Ascending aorta (tissue), 2 donors: ENCODE measurements around the gene SH3RF1. TPM values are rescaled to one million over a fixed set of nuclear protein-coding genes. Genes with fewer than 3 reads are reported as not detected.
A peak's percentile ranks its signal among the peaks of the same experiment; 100 is the strongest.

ENCODE experiments used
- DNase-seq, 2 donors: peaks; one replicate each; pipeline ENCODE4 v3.0.0-alpha.2; 2019; ENCODE audit warnings: low spot score in 2 of 2
- H3K27ac ChIP-seq, 2 donors: fragments of 200-600 bp; sonication (generic); one replicate each; pipeline ENCODE4 v1.5.1; 2016 to 2017; ENCODE audit warnings: mild to moderate bottlenecking in 1 of 2
- H3K27me3 ChIP-seq: fragments of 200-600 bp; sonication (generic); one replicate; pipeline ENCODE4 v1.5.1; 2017
- H3K36me3 ChIP-seq, 2 donors: fragments of 200-600 bp; sonication (generic); one replicate each; pipeline ENCODE4 v1.5.1; 2016
- H3K4me1 ChIP-seq, 2 donors: fragments of 200-600 bp; sonication (generic); one replicate each; pipeline ENCODE4 v1.5.1; 2016 to 2017; ENCODE audit warnings: mild to moderate bottlenecking in 1 of 2
- H3K4me3 ChIP-seq, 2 donors: fragments of 200-600 bp; sonication (generic); one replicate each; pipeline ENCODE4 v1.5.1; 2016 to 2017; ENCODE audit warnings: mild to moderate bottlenecking in 1 of 2
- H3K9me3 ChIP-seq, 2 donors: fragments of 200-600 bp; sonication (generic); one replicate each; pipeline ENCODE4 v1.5.1; 2016
- intact Hi-C: fragments of 100-400 bp; cut with DNase I; formaldehyde crosslinking; loops from one replicate; pipeline ENCODE4 v1.15.1; 2023
- total RNA-seq: library from RNA; depleted of rRNA; stranded (reverse); fragments of >200 nt; gene quantifications from one replicate; pipeline ENCODE4 v1.1.0, GENCODE V29; 2016
- TF ChIP-seq, protein P1 (sequence below), 3 experiments: fragments of 200-600 bp in 2 of 3; fragments of 450-650 bp in 1 of 3; sonication (generic) in 2 of 3; IDR thresholded peaks; one replicate each; pipeline ENCODE4 v1.5.1; 2016 to 2019; ENCODE audit warnings: antibody characterized with exemption in 3 of 3, mild to moderate bottlenecking in 1 of 3, moderate library complexity in 1 of 3

The SH3RF1 gene
- total RNA-seq, 1 donor from 2014 or later = 27.6 TPM

DNA sequence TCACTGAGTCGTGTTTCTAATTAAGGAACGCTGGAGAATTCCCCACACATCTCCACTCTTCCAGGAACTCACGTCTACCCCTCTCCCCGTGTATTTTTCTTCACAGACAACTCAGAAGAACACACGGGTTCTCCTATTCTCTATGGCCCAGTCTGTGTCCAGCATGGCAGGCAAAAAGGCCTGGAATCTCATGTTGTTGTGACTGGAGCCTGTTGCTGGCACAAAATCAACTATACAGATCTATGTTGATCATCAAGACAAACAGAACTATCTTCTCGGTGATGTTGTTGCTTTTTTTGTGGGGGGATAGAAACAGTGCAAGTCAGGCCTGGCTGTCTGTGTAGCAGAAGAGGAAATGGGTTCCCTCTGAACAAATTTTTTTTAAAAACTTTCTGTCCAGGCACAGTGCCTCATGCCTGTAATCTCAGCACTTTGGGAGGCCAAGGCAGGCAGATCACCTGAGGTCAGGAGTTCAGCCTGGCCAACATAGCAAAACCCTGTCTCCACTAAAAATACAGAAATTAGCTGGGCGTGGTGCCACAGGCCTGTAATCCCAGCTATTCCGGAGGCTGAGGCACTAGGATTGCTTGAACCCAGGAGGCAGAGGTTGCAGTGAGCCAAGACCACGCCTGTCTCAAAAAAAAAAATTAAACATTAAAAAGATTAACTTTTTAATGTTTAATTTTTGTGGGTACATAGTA is 210.2 kb downstream of the SH3RF1 start:
- intact Hi-C loops = loop anchor here (5.0 kb wide), 2 partner anchors 42 to 57 kb away; no protein-coding TSS in a partner anchor
- Histone ChIP-seq H3K4me3 (peak overlapping the region in 1 of 2 donors; percentile 44), H3K9me3 (no peaks in the 10 kb centered on the region), H3K27me3 (no peaks in the 10 kb centered on the region), H3K36me3 (no peaks in the 10 kb centered on the region), H3K4me1 (peaks cover 4 to 32% of the 10 kb centered on the region in 2 donors), H3K27ac (peak overlapping the region; percentile 82 to 84)
- TF ChIP-seq, protein P1, sequence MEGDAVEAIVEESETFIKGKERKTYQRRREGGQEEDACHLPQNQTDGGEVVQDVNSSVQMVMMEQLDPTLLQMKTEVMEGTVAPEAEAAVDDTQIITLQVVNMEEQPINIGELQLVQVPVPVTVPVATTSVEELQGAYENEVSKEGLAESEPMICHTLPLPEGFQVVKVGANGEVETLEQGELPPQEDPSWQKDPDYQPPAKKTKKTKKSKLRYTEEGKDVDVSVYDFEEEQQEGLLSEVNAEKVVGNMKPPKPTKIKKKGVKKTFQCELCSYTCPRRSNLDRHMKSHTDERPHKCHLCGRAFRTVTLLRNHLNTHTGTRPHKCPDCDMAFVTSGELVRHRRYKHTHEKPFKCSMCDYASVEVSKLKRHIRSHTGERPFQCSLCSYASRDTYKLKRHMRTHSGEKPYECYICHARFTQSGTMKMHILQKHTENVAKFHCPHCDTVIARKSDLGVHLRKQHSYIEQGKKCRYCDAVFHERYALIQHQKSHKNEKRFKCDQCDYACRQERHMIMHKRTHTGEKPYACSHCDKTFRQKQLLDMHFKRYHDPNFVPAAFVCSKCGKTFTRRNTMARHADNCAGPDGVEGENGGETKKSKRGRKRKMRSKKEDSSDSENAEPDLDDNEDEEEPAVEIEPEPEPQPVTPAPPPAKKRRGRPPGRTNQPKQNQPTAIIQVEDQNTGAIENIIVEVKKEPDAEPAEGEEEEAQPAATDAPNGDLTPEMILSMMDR (IDR thresholded peaks at IDR 0.05) = no peak
- no peak for DNase-seq

DNA sequence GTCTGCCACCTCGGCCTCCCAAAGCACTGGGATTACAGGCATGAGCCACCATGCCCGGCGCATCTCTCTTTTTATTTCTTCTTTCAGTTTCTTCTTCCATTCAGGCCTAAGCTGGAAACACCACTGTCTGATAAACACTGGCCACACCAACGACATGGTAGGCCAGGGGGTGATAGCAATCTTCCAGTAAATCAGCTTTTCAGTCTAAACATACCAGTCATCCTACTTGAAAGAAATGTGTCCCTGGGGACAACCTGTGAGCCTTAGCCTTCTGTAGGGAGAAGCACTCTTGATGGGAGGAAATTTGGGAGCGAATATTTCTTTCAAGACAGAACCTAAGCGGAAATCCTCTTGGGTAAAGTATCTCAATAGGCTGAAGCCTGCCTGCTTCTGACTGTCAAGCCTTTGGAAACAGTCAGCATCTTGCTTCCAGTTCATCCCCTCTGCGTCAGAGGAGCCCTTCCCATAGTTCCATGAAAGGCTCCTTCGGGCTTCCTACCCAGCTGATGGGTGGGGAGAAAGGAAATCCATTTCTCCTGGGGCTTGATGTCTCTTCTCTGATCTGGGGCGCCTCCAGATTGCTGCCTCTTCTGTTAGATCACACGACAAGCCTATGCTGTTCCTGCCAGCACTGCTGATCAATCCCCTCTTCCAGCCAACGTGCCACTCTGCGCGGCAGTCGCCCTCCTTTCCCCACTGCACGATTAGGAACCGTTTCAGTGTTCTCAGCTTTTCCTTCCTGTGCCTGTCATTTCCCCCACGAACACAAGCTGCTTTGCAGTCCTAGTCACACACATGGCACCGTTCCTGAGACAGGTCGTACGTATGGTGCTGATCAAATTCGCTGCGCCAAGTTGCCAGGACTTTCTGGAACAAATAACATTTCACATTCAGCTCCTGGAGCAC is 211.2 kb downstream of the SH3RF1 start:
- Histone ChIP-seq H3K27ac (peak overlapping the region; percentile 82 to 84), H3K36me3 (no peaks in the 10 kb centered on the region), H3K27me3 (no peaks in the 10 kb centered on the region), H3K9me3 (no peaks in the 10 kb centered on the region), H3K4me3 (peak overlapping the region in 1 of 2 donors; percentile 44), H3K4me1 (peaks cover 4 to 32% of the 10 kb centered on the region in 2 donors)
- TF ChIP-seq, protein P1 (IDR thresholded peaks at IDR 0.05) = no peak
- DNase-seq = peak in 1 of 2 donors; percentile 83
- intact Hi-C loops = loop anchor here (5.0 kb wide), 2 partner anchors 43 to 58 kb away; no protein-coding TSS in a partner anchor

DNA sequence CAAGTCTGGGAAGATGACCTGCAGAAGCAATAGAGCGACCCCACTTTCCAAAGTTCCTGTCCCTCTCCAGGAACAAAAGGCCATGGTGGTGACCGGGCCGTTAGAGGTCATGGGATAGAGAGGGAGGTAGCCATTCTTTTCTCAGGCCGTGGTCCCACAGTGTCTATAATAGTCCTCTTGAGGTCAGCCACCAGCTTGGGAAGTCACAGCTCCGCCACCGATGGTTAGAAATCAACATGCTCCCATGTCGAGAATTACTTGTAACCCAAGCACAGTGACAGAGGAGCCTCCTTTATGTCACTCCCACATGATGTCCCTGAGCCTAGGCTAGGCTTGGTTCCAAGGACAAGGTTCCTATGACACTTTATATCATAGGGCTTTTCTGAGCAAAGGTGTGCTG is 212.4 kb downstream of the SH3RF1 start:
- Histone ChIP-seq H3K4me3 (no peak overlapping the region), H3K4me1 (peaks cover 4 to 28% of the 10 kb centered on the region in 2 donors), H3K9me3 (no peaks in the 10 kb centered on the region), H3K27me3 (no peaks in the 10 kb centered on the region), H3K27ac (no peak overlapping the region), H3K36me3 (no peaks in the 10 kb centered on the region)
- DNase-seq = no peak
- intact Hi-C loops = no loop called here
- TF ChIP-seq, protein P1 (IDR thresholded peaks at IDR 0.05) = no peak

DNA sequence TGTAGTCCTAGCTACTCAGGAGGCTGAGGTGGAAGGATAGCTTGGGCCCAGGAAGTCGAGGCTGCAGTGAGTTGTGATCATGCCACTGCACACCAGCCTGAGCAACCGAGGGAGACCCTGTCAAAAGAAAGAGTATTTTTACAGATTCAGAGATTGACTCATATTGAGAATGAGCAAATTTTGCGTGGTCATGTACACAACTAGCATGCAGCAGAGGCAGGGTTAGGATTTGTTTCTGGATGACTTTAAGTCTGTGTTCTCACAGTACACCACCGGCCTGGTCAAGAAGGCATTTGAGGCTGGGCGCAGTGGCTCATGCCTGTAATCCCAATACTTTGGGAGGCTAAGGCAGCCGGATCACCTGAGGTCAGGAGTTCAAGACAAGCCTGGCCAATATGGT is 215.9 kb downstream of the SH3RF1 start:
- Histone ChIP-seq H3K4me1 (peaks cover 0 to 9% of the 10 kb centered on the region in 2 donors), H3K27ac (no peak overlapping the region), H3K9me3 (no peaks in the 10 kb centered on the region), H3K4me3 (no peak overlapping the region), H3K36me3 (no peaks in the 10 kb centered on the region), H3K27me3 (no peaks in the 10 kb centered on the region)
- TF ChIP-seq, protein P1 (IDR thresholded peaks at IDR 0.05) = no peak
- intact Hi-C loops = no loop called here
- DNase-seq = no peak

DNA sequence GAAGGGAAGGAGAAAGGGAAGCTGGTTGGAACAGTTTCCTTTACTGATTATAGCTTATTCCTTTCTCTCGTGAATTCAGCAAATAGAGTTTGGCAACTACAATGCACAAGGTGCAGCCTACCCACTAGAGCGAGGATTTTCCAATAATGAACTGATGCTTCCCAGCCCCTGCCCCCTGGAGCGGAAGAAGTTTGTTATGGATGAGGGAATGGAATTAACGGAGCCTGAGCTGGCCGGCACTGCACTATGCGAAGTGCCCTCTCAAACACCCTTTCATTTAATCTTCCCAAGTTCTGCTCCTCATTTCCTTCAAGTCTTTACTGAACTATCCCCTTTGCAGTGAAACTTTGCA is 218.2 kb downstream of the SH3RF1 start:
- H3K27ac ChIP-seq = no peak overlapping the region
- H3K27me3 ChIP-seq = no peaks in the 10 kb centered on the region
- H3K4me3 ChIP-seq = no peak overlapping the region
- H3K9me3 ChIP-seq = no peaks in the 10 kb centered on the region
- intact Hi-C loops = no loop called here
- TF ChIP-seq, protein P1 (IDR thresholded peaks at IDR 0.05) = no peak
- no peak for DNase-seq
- H3K36me3 ChIP-seq = no peaks in the 10 kb centered on the region
- H3K4me1 ChIP-seq = no peaks in the 10 kb centered on the region
